NCI-H2081 treated with DMSO at 0.1 percent for 48 hours (cell line): ENCODE results near the gene C20orf204.

ENCODE experiments used
- DNase-seq: peaks from one replicate; lab custom pipeline; 2025; lab: John Stamatoyannopoulos, UW

C20orf204 gene

DNA sequence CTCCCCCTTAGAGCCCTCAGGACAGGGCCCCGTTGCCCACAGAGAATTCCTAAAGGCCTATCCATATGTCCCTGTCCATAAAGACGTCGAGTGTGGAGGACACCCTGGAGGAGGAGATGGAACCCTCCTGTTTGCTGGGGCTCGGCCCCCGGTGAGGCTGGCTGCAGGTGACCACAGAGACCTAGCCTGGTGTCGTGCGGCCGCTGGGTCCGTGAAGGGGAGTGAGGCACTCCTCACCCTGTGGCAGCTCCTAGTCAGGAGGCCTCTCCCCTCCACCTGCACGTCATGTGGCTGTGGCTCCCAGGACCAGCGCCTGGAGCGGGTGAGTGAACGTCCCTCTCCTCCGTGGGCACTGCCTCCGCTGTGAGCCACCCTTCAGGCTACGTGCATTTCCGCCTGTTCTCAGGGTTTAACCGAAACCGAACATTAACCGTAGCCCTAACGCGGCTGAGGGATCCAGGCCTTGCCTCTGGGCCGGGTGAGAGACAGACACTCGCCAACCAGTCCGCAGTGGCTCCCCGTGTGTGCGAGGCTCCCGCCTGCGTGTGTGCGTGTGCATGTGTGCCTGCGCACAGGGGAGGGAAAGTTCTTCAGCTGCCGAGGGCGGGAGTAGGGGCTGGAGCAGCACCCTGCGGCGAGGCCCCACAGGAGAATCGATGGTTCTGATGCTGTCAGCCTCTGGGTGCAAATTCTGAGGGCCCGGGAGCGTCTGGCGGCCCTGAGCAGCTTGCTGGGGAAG is 21.1 kb downstream of the C20orf204 start:
- DNase-seq = no peak

DNA sequence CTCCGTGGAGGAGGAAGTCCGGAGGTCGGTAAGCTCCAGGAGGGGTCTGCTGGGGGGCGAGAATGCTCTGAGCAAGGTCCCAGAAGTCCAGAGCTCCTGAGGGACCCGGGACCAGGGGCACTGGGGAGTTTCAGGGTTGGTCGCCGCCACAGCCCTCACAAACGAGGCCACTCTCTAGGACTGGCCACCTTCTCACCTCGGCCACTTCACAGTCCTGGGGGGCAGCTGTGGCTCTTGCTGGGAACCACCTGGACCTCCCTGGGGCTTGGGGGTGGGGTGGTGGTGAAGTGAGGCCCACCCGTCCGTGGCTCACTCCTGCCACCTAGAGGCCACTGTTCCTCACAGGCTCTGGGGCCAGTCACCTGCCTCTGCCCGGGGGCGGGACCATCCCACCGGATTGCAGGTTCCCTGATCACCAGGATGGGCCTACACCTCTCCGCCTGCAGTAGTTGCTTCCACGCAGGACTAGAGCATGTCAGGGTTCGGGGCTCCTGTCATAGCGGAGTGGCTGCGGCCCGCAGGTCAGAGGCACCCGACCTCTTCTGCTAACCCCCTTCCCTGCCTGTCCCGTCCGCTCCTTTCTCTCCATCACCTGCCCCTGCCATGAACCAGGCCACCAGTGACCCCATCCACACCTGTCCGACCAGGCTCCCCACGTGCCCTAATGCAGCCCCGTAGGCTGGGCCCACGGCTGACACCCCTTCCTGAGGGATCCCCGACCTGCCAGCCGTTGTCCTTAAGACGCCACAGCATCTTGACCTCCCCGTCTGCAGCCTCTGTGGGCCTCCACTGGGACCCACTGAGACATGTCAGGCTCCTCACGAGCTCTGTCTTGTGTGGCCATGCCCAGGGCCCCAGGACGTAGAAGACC is 21.9 kb downstream of the C20orf204 start:
- DNase-seq = no peak

DNA sequence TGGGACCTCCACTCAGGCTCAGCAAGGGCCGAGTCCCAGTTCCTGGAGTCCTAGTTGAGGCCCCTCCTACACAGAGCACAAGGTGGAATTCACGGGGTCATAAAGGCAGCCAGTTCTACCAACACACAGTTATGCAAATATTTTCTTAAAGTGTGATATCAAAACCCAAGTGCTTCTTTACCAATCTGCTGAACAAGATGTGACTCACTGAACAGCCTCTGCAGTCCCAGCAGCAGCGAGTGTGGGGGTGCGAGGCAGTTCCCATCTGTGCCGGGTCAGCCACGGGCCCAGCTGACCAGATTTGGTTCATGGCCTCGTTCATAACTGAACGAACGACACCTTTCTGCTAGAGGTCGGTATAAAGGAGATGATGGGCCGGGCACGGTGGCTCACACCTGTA is 22.6 kb downstream of the C20orf204 start:
- no peak for DNase-seq

DNA sequence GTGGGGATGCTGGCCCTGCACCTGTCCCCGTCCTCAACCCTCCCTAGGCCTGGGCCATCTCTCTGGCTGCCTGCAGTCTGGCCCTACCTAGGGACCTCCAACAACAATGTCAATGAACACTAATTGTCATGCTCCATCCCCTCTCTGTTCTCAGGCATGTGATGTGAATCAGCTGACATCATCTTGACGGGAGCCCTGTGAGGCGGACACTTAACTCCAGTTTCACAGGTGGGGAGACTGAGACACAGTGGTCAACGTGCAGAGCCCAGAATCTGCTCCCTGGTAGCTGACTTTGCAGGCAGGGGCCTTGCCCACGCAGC is 26.3 kb downstream of the C20orf204 start:
- DNase-seq = no peak

DNA sequence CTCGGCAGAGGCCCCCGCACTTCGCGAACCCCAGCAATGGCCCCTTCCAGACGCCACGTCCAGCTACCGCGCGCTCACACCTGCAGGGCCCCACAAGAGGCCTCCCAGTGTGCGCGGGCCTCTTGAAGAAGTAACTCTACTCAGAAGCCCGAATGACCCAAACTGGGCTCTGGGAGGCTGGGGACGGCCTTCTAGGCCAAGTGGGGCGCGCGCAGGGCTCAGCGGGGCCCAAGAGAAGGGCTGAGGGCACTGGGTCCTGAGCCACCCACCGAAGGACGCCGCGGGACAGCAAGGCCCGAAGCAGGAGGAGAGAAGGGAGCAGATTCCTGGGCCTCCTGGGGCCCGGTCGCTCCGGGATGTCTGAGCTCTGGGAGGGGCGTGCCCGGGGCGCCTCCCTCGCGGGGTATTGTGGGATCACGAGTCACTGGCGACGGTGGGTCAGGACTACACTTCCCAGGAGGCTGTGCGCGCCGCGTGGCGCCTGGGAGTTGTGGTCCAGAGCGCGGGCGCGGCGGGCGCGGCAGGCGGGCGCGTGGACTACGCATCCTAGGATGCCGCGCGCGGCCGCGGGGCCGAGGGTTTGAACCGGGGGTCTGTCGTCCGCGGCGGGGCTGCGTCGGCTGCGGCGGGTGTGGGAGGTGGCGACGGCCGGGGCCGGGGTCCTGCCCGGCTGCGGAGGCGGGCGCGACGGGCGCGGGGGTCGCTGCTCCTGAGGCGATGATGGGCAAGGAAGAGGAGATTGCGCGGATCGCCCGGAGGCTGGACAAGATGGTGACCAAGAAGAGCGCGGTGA is 26.8 kb downstream of the C20orf204 start, which contains the start of gene TCEA2:
TCEA2 (plus strand) TSS at position 603 of the 793 bp plus-strand sequence; CDS start at position 718, 115 bp downstream.
- peak; percentile 53 for DNase-seq

DNA sequence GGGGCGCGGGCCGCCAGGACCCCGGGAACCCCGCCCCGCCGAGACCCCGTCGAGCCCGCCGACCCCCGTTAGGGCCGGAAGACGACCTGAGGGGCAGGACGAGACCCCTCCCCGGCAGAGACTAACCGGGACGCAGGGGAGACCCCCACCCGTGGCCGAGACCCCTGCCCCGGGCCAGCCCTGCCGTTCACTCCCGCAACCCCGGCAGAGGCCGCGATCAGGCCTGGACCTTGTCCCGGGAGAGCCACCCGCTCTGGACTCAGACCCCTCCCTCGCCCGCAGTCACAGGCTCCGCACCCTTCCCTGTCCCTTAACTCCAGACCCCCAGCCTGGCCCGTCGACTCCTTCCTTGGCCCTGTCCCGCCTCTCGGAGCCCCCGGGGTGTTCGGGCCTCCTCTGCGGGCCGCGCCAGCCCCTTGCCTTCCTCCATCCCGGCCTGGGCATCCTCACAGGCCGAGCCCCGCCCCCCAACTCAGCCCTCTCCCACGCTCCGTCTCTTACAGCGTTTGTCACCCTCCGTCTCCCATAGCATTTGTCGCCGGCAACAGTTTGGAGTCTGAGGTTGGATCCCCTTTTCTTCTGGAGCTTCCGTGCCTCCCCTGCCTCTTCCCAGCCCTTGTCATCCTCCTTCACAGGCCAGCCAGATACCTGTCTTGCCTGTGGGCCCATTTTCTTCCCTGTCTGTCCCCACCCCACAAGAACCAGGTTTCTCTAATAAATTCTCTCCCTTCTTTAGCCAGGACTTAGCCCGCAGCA is 27.6 kb downstream of the C20orf204 start:
- DNase-seq = no peak

GRCh38 chr20:64064145-64064698 is 28.2 kb downstream of the C20orf204 start:
- DNase-seq = no peak

DNA sequence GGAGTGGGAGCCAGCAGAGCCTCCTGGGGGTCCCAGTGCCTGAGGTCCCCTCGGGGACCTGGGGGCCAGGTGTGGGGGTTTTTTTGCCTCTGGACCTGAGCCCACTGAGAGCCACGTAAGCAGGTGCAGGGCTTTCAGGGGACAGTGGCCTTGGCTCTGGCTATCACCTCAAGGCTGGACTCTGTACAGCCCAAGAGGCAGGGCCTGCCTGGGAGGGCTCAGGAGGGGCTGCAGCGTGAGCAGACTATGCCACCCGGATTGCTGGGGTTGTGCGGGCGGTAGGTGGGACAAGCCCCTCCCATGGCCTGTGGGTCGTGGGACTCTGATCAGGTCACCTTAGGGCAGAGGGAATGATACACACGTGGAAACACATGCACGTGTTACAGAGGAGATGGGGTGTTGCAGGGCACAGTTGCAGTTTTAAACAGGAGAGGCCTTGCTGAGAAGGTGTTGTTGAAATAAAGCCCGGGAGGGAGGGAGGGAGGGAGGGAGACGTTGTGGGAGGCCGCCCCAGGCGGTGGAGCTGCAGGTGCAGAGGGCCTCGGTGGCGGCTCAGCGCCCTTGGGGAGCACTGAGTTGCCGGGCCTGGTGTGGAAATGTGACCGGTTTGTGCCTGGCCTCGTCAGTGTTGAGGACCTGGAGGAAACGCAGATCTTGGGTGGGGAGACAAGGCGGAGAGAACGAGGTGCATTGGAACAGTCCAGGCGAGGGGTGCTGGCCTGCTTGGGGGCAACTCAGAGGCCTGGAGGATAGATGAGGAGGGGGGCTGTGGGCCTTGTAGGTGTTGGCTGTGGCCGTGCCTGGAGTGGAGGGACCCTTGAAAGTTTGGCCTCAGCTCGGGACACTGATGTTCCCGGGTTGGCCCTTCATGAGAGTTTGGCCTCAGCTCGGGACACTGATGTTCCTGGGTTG is 29.3 kb downstream of the C20orf204 start:
- DNase-seq = no peak

DNA sequence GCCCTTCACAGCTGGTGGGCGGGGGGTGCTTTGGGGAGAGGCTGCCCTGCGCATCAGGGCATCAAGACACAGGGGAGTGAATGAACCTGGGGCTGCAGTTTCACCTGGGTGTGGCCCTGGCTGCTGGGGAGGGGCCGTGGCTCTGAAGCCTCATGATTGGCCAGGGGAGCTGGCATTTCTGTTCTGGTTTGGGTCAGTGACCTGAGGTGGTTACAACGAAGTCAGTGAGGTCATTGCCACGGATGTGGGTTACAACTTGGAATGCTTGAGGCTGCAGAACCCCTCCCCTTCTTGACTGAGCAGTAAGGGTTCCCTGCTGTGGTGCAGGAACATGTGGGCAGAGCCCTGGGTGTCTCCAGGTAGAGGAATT is 30.0 kb downstream of the C20orf204 start:
- DNase-seq = no peak

DNA sequence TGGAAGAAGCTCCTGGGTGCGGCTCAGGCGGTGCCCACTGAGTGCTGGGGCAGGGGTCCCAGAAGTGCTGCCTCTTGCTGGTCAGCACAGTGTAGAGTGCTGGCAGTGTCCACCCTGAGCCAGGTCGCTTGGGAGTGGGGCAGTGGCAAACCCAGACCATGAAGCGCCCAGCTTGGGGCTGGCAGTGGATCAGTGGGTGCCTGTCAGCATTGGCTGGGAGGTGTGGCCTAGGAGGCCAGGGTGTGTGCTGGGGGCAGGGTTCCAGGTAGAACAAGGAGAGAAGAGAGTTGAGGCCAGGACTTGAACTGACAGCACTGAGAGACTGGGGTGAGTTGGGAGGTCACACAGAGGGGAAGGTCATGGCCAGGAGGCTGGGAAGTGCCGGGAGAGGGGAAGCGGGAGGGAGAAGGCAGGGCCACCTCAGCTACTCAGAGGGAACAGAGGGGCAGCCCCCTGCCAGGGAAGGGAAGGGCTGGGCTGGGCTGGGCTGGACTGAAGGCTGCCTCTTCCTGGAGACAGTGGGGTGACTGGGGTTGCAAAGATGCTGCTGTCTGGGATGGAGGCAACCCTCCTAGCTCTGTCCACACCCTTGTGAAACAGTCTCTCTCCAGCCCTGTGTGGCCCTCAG is 31.1 kb downstream of the C20orf204 start:
- no peak for DNase-seq

GRCh38 chr20:64067733-64068307 is 31.8 kb downstream of the C20orf204 start:
- no peak for DNase-seq

GRCh38 chr20:64068386-64069208 is 32.6 kb downstream of the C20orf204 start:
- DNase-seq = no peak

GRCh38 chr20:64069209-64069613 is 33.2 kb downstream of the C20orf204 start:
- no peak for DNase-seq

GRCh38 chr20:64069614-64070243 is 33.7 kb downstream of the C20orf204 start:
- DNase-seq = no peak

- DNase-seq = no peak
Measured at GRCh38 chr20:64070244-64070993, 34.4 kb downstream of the C20orf204 start.

DNA sequence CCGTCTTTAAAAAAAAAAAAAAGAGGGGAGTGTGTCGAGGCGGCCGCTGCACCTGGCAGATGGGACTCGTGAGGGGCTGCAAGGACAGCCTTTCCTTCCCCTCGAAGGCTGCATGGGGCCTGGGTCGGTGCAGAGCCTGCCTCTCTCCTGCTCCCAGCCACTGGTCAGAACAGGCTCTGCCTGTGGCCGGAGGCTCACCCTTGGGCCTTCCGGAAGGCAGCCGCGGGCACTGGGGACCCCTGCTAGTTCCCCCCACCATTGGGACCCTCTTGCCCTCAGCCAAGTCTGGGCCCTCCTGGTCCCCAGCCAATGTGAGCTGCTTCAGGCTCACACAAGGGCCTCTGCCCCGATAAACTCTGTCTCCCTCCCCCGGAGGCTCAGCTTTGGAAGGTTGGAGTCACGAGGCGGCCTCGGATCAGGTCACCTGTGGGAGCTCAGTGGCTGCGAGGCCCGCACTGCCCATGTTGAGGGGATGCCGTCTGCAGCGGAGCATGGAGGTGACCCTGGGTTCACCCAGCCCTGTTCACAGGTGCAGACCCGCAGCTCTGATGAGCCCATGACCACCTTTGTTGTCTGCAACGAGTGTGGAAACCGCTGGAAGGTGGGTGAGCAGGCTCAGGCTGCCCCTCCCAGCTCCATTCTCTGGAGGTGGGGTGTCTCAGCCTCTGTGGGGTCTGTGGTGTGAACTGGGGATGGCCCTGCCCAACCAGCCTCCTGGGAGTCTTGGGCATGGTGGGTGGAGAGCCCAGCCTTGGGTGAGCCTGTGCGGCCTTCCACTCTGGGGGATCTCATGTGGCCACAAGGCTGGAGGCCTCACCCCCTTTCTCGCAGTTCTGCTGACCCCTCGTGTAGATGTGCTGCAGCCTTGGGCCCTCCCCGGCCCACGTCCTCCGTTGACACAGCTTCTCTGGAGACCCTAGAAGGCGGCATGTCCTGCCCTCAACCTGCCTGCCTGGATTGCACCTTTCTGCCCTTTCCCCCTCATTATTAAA is 35.7 kb downstream of the C20orf204 start:
- DNase-seq = no peak
